ENCODE data around the gene MS4A15.

- TF ChIP-seq CEBPZ (IDR thresholded peaks at IDR 0.05; ENCODE audit: borderline replicate concordance, low read depth, low read length) = no peak
- no peak for TF ChIP-seq ATF7 (IDR thresholded peaks at IDR 0.05)
- TF ChIP-seq RAD21 (CRISPR knock-in tag; conservative IDR thresholded peaks at IDR 0.05 in 1 of 2, IDR thresholded peaks at IDR 0.05 in 1 of 2) = no peak
- no peak for TF ChIP-seq MLX (CRISPR knock-in tag; conservative IDR thresholded peaks at IDR 0.05)
- TF ChIP-seq ZNF512 (tag; IDR thresholded peaks at IDR 0.05) = no peak
- TF ChIP-seq EZH2 (IDR thresholded peaks at IDR 0.05; ENCODE audit: borderline replicate concordance, low read depth, low read length) = no peak
- TF ChIP-seq ZNF121 (CRISPR knock-in tag; conservative IDR thresholded peaks at IDR 0.05) = no peak
- no peak for TF ChIP-seq POLR2G (IDR thresholded peaks at IDR 0.05; ENCODE audit: low read depth, low read length)
- no peak for TF ChIP-seq CTCF (IDR thresholded peaks at IDR 0.05 in 2 of 3, conservative IDR thresholded peaks at IDR 0.05 in 1 of 3; ENCODE audit: insufficient read depth in 2 of 3, low read depth in 1 of 3, low read length in 3 of 3)
- no peak for TF ChIP-seq CREB1 (IDR thresholded peaks at IDR 0.05)
- no peak for TF ChIP-seq CREB1 (CRISPR knock-in tag; IDR thresholded peaks at IDR 0.05)
Observed at GRCh38 chr11:60743058-60743457, 13.6 kb upstream of the MS4A15 start.

Measured in K562 (cell line).